Suprapubic skin (tissue), 4 donors: ENCODE data around the gene OSBPL2.

Experiments used
- CTCF ChIP-seq, 2 donors: fragments of 200-600 bp in 1 of 2; fragments of 450-650 bp in 1 of 2; sonication (generic) in 1 of 2; IDR thresholded peaks; one replicate each; pipeline ENCODE4 v1.5.1; 2016 to 2019; ENCODE audit warnings: antibody characterized with exemption in 2 of 2, mild to moderate bottlenecking in 1 of 2, moderate library complexity in 1 of 2
- EP300 ChIP-seq: sonication (generic); formaldehyde crosslinking; IDR thresholded peaks from one replicate; pipeline ENCODE4 v1.6.1; 2017; ENCODE audit warnings: antibody characterized with exemption
- POLR2A ChIP-seq, 2 donors: fragments of 450-650 bp; IDR thresholded peaks; one replicate each; pipeline ENCODE4 v1.6.1; 2017; ENCODE audit warnings: antibody characterized with exemption in 2 of 2, mild to moderate bottlenecking in 2 of 2, moderate library complexity in 2 of 2
- POLR2AphosphoS5 ChIP-seq, 3 donors: sonication (generic); formaldehyde crosslinking; IDR thresholded peaks; one replicate each; pipeline ENCODE4 v1.6.1; 2017; ENCODE audit warnings: antibody characterized with exemption in 3 of 3

- TF ChIP-seq CTCF (IDR thresholded peaks at IDR 0.05) (no peak), POLR2AphosphoS5 (IDR thresholded peaks at IDR 0.05) (no peak), POLR2A (IDR thresholded peaks at IDR 0.05) (no peak), EP300 (no peak)
These were observed 864 bp upstream of the OSBPL2 start for GRCh38 chr20:62237514-62237800.
